HTERT RPE-1 (cell line): ENCODE measurements around the gene MRPL49.
"Not testable (repeated sequence)": the region's sequence is repeated elsewhere in the genome, so short reads cannot be mapped to it uniquely, and the experiment has no call there.

ENCODE experiments used
- in situ Hi-C: fragments of 300-500 bp; cut with MboI; formaldehyde crosslinking; loops from 4 replicates; pipeline ENCODE4 v1.14.3; 2020; ENCODE audit warnings: low sequenced_read_pairs

The MRPL49 gene

GRCh38 chr11:65163684-65164083 lies 41.6 kb downstream of the MRPL49 start:
- in situ Hi-C loops, result no loop called here

GRCh38 chr11:65165410-65166317 lies 43.5 kb downstream of the MRPL49 start:
- in situ Hi-C loops, result no loop called here

- in situ Hi-C loops, result no loop called here
Measured at GRCh38 chr11:65166893-65167292, 44.8 kb downstream of the MRPL49 start.

GRCh38 chr11:65167656-65168055 lies 45.5 kb downstream of the MRPL49 start:
- in situ Hi-C loops, result no loop called here

GRCh38 chr11:65169164-65169641 lies 47.1 kb downstream of the MRPL49 start:
- in situ Hi-C loops, result no loop called here

GRCh38 chr11:65170058-65170534 lies 48.0 kb downstream of the MRPL49 start, which contains the start of gene SPDYC:
SPDYC (plus strand) TSS chr11:65170233; CDS start chr11:65171358, 1,125 bp downstream.
- in situ Hi-C loops, result no loop called here

GRCh38 chr11:65172600-65172999 lies 50.5 kb downstream of the MRPL49 start:
- in situ Hi-C loops, result no loop called here

- in situ Hi-C loops, result not testable (repeated sequence)
Measured at GRCh38 chr11:65174571-65175010, 52.5 kb downstream of the MRPL49 start.
